IPS DF 19.7 (cell line): ENCODE results near the gene ACTG1.

ENCODE experiments used
- DNase-seq: peaks from one replicate; pipeline ENCODE4 v3.0.0-alpha.2; 2013; ENCODE audit warnings: low read depth, low spot score

Gene ACTG1

DNA sequence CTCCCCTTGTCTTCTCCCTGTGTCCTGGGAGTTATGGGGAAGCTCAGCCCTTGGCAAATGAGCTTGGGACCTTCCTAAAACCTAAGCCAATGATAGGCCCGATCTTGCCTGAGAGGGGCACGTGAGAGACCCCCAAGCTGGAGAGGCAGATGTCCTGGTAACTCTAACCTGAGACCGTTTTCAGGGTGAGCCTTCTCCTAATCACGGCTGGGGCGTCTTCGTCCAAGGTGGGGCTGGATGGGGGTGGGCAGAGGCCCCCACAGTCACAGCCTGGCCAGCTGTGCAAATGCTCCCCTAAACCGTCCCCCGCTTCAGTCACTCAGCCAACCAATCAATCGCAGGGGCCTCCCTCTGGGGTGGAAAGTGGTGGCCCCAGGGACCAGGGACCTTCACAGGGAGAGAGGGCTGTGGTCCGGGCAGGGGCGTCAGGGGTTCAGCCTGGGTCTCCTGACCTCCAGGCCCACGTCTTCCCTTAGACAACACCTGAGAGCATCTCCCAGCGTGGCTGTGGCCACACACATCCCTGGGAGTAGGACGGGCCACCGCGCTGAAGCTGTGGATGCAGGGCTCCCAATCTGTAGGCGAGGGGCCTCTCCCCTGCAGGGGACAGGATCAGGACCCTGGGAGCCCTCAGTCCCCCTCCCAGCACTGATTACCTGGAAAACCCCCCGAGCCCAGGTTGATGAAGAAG lies 30.6 kb downstream of the ACTG1 start:
- DNase-seq = no peak

DNA sequence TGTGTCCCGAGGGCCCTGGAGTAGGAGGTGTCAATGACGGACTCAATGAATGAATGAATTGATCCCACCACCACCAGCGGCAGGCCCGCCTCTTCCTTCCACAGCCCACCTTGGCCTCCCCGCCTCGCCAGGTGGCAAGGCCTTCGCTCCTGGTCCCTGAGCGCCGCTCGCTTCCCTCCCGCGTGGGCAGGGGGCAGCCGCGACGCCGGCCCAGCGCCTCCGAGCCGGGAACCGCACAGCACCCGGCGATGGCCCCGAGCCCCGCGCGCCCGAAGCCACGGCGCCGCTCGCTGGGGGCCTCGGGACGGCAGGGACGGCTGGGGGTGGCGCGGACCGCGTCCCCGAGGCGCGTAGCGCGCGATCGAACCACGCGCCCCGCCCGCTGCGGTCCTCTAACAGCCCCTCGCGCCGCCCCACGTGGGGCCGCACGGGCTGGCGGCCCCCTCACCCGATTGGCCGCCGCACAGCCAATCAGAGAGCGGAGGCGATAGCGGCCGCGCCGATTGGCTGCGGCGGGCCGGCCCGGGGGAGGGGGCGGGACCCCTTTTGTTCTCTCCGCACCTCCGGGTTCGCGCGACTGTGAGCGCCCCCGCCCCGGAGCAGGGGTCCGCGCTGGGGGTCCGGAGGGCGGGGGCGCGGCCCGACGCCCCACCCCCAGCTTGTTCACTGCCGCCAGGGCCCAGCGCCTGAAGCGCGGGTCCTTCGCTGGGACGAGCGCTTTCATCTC lies 31.4 kb downstream of the ACTG1 start:
- DNase-seq = no peak

DNA sequence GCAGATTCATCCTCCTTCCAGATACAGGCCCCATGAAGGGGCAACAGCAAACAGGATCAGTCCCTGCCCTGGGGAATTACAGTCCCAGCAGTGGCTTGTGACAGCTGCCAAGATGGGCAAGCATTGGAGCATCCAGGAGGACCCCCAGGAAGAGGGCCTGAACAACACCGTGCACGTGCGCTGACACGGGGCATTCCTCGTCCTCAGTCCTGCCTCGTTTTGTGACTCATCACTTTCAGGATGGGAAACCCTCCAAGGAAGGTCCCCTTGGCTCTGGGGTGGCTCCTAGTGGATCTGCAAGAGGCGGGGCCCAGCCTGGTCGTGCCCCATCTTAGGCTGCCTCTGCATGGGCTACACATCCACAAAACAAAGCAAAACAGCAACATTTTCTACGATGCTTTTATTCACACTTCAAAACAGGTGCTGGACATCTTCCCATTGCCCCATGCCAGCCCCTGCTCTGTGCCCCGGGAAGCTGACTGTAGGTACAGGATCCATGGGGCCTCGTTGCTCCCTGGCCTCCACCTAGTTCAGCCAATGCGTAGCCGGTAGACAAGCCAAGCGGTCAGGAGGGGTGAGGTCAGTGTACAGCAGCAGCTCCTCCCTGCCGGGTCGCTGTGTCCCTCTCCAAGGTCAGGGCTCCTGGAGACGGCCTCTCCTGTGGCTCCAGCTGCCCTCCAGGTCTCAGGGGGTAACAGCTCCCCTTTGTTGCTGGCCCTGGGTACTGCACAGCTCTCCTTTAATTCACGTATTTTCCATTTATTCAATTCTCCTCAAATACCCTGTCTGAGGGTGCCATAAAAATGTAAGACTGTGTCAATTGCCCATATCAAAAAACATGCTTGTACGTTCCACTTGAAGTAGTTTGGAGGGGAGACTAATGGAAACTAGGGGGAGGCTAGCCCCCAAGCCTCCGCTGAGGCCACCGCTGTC lies 32.2 kb downstream of the ACTG1 start:
- DNase-seq = no peak

DNA sequence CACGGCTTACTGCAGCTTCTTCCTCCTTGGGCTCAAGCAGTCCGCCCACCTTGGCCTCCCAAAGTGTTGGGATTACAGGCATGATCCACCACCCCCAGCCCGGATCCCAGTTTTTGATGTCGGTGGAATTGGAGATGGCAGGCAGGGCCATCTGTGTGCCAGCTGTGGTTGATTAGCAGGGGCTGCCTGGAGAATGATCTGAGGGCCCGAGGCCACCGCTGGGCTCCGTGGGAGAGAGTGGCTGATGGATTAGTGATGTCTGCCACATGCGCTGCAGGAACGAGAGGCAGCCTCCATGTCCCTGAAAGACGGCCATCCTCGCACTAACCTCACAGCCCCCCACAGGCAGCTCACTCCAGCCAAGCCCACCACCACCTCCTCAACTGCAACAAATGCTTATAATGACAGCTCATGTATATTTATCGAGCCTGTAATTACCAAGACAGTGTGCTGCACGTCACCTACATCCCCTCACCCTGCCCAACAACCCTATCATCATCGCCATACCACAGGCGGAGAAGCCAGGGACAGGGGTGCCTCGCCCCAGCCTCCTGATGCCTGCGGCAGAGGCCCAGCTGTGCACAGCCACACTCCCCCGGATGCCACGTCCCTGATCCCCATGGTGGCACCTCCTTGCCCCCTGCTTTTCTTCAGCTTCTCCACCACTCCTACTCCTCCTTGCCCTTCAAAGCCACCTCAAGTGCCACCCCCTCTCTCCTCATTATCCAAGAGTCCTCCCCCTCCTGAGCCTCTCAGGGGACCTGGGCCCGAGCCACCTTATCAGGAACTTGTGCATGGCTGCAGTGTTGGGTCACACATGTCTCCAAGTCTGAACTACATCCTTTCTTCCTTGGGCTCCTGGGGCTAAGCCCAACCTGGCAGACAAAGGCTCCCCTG lies 33.2 kb downstream of the ACTG1 start:
- no peak for DNase-seq

DNA sequence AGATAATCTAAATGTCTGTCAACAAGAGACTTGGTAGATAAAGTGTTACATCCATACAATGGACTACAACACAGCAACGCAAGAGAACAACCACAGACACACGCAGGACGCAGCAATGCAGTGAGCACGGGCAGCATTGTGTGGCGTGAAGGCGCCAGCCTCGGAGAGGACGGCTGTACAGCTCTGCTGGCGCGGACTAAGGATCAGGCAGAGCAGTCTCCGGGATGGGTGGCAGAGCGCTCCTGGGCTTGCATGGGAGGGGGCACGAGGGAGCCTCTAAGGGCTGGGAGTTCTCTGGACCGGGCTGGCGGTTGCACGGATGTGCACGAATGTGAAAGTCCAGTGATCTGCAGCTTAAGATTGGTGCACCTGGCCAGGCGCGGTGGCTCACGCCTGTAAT lies 34.5 kb downstream of the ACTG1 start:
- DNase-seq = no peak

DNA sequence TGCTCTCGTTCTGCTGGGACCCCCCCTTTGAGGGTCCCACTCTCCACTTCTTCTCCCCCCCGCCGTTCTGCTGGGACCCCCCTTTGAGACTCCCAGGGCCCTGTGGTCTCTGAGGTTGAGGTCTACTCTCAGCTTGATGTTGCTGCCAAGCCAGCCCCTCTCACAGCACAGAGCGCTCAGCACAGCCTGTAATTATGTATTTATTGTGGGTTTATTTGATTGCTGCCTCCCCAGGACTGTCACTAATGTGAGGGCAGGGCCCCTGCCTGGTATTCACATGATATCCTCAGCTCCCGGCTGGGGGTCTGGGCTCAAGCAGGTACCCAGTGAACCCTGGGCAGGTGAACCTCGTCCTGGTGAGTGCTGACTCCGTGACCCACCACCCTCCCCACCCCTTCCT lies 35.4 kb downstream of the ACTG1 start:
- DNase-seq = no peak

DNA sequence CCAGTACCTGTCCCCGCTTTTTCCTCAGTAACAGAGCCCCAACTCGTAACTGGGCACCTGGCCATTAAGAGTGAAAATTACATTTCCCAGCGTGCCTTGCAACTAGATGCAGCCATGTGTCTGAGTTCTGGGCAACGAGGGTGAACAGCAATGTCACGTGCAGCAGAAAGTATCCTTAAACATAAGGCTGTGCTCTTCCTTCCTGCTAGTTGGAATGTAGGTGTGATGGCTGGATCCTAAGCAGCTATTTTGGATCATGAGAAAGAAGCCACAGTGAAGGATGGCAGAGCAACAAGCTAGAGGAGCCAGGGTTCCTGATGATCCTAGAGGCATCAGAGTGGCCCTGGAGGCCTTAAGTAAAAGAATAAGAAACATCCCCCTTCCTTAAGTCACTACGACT lies 36.0 kb downstream of the ACTG1 start:
- DNase-seq = no peak

DNA sequence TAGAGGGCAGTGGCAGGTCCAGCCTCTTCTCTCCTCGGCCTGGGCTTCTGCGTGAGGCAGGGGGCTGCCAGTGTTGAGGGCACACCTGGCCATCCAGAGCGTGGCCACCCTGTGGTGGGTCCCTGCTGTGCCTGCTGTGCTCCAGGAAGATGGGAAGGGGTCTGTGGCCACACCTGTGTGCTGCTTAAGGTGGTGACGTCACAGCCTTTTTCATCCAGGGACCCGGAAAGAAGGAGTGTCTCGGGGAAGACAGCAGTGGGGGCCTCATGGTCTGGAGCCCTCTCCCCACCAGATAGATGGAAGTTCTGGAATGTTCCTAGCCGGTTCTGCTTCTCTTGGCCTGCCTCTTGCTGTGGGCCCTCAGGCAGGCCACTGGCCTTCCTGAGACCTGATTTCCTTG lies 36.5 kb downstream of the ACTG1 start:
- DNase-seq = no peak

DNA sequence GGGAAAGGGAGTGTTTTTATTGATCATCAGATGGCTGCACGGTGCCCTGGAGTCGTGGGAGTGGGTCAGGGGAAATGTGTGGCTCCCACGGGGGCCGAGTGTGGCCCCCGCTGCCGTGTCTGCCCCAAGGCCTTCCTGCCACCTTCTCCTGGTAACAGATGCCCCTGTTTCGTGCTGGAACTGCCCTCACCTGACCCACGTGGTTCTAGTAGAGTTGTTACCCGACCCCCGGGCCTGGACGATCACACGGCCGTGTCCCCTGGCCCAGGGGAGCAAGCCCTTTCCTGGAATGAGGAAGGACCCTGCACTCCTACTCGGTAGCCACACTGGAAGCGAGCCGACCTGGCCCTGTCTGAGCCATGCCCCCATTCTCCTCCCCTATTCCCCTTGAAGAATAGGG lies 37.6 kb downstream of the ACTG1 start:
- no peak for DNase-seq

DNA sequence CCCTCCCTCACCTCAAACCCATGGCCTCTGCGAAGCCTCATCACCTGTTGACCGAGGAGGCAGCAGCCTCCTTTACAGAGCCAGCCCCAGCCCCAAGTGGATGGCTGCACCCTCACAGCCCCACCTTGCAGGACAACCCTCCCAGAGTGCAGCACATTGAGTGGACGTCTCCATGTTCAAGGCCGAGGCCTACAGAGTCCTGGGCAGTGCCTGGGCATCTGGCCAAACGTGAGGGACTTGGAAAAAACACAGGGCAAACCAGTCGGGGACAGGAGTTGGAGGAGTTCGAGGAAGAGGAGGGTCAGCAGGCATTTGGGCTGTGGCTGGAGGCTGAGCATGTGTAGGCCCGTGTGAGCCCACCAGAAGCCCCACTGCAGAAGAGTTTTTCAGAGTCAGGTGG lies 39.6 kb downstream of the ACTG1 start:
- DNase-seq = no peak

DNA sequence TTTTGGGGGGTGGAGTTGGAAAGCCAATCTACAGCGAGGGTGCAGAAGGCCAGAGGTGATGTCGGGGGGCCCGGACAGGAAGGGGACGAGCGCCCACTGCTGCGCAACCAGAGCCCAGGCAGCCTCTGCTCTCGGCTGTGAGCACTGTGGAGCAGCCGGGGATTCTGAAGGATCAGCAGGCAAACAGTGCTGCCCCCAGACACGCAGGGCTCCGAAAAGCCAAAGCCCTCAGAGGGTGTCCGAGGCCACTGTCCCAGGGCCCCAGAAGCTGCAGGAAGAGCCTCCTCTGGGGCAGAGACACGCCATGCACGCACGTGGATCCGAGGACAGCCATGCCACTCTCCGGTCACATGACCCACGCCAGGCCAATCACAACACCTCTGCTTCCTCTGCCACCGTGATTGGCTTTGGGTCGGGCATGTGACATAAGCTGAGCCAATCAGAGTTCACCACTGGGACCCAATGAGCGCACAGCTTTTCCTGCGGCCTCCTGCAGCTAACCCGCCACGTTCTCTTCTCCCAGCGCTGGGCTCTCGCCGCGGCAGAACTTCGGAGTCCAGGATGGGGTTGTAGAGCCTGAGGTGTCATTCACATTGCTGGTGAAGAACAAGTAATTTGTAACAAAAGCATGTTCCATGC lies 40.7 kb downstream of the ACTG1 start:
- DNase-seq = no peak

DNA sequence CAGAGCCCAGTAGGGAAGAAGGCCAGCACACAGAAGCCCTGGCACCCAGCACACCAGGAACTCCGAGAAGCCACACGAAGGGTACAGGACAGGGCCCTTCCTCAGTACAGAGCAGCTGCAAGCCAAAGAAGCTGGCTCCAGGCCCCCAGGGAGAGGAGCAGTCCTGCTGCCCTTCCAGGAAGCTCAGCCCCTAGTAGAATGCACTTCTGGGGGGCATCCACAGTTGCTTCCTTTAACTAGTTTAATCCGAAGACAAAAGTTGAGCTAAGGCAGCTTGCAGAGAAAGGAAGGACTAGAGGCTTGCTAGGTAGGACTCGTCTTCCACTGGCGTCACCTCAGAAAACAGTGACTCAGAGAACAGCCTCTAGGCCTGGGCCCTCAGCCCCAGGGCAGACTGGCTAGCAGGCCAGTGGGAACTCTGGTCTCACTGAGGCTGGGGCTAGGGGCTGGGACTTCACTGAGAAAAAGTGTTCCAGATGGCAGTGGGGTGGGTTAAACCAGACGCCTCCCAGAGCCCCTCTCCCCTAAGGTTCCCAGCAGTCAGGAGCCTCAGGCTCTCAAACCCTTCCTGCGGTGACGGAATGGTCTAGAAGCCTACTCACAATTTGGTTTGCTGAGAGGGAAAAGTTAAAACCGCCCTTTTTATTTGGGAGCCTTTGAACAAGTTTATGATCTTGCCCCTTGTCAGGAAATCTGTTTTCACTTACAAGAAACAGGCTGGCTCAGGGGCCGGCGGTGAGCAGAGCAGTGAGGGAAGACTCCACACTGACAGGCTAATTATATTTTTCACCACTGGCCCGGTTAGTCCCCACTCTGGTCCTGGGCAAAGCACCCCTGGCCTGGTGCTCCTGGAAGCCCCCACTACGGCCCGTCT lies 41.4 kb downstream of the ACTG1 start:
- no peak for DNase-seq

DNA sequence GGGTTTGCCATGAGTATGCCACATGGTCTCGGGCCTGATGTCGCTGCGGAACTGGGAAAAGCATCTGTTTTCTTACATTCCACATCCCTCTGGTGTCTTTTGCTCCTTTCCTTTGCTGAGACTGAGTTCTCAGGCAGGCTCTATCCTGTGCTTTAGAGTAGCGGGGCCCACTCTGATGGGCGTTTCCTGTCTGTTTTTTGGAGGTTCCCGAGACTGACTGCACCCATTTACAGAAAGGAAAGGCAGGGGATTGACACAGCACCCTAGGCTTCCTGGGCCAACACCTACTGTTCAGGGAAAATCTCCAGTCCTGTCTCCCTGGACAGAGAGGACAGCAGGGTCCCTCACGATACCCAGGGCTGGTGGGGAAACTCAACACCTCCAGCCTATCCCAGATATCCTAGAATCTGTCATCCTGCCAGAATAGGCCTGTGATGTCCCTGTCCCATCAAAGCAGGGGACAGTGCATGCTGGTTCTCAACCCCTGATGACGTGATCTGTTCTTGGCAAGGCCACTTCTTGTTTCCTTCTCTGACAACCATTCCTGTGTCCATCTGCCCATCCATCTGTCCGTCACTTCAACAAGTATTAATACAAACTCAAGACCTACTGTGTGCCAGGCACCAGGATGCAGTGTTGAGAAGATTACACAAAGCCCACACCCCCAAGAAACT lies 42.2 kb downstream of the ACTG1 start:
- DNase-seq = no peak

DNA sequence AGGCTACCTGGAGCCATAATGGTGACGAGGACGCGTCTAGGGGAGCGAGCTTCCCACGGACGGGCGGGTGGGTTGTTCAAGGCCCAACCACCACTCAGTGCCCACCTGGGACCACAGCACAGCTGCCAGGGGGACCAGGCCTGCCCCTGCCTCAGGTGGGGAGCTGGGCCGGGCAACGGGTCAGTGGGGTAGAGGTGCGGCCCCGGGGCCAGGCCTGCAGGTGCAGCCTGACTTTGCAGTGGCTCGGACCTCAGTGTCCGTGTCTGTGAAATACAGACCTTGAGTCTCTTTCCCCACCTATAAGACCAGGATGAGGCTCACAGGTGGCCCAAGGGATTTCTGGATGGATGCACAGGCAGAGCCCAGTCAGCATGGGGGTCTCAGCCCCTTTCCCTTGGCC lies 43.3 kb downstream of the ACTG1 start:
- no peak for DNase-seq

DNA sequence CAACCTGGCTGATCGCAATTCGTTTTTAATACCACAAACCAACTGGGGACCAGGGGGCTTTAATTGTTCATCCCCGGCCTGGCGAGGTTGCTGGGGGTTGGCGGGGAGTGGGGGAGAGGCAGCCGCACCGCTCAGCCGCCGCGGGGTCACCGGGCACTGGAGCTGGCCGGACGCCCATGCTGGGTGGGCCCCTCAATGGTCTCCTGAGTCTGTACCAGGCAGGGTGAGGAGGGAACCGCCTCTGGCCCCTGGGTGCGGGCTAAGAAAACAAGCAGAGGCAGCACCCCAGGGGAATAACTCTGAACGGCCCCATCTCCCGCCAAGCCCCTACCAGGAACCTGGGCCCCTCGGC lies 43.9 kb downstream of the ACTG1 start:
- no peak for DNase-seq

DNA sequence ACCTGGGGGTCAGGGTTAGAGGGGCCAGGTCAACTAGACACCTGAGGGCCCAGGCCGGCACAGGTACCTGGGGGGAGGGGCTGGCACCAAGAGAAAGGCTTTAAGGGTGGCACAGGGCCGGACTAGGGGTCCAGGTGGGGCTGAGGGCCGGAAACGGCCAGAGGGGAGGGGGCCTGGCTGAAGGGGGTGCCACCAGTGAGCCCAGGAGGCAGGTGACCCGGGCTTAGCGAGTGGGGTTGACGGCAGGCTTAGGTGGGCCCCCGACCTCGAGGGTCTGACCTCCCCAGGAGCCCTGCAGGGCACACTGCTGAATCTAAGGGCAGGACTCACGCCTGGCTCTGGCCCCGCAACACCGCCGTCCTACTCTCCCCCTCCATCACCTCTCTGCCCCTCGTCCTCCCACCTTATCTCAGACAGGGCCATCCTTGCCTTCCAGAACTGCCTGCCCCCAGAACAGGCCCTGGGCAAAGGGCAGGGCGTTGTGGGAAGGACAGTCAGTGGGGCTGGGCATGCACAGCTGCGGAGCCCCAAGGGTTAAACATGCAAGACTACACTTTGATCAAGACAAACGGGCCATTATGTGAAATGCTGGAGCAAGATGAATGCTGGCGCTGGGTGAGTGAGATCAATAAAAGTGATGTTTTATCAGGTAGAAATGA lies 44.4 kb downstream of the ACTG1 start:
- no peak for DNase-seq

DNA sequence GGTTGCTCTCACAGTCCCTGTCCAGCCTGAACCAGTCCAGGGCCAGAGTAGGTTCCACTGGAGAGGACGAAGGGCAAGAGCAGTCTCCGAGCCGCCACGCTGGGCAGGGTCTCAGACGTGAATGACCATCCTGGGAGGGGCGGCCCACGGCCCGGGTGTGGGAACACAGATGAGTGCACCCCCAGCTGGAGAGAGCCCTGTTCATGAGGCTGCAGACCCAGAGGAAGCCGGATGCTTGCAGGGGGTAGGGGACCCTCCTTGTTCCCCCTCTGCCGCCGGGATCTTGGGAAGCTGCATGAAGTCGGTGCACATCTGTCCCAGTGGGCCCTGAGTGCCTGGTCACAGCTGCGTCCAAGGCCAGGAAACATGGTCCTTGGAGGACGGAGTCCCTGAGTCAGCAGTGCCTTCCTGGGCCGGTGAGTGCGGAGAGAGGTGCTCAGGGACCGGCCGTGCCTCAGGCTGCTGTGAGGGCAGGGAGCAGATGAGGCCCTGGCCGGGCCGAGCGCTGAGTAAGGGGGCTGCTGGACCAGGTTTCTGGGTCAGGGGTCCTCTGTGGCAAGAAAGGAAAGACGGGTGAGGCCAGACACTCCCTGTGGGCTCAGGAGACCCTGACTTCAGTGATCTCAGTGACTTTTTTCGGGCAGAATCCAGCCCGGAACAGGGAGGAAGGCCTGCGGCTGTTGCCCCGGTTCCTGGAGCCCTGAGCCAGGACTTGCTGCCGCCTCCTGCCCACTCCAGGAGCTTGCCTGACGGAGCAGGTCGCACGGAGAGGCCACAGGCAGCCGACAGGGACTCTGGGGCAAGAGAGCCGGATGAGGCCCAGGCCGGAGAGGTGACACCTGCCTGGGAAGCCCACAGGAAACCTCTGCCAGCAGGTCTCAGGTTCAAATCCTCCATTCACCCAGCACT lies 45.8 kb downstream of the ACTG1 start:
- DNase-seq = no peak

DNA sequence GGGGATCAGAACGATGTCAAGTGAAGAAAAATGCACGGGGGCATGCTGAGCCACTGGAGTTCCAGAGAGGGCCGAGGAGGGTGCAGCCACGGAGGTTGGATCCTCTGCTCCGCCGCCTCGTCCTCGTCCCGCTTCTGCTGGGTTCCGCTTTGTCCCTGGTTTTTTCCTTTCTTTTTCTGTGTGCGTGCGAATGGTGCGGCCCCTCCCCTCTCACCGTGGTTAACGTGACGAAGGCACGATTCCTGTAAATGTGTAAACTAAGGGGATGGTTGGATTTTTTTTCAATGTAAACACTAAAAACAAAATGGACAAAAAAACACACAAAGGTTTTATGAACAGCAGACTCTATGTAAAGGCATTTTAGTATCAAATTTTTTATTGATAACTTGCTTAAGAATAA lies 46.7 kb downstream of the ACTG1 start:
- DNase-seq = no peak
